Measurements from ENCODE around the gene STAC2.

STAC2 gene

GRCh38 chr17:39231591-39232551 lies 6.1 kb upstream of the STAC2 start:
- no peak overlapping the region for H3K4me3 ChIP-seq (ENCODE audit: low read depth, low read length)
- in situ Hi-C loops (cut with HindIII; ENCODE audit: low sequenced_read_pairs) = no loop called here
- TF ChIP-seq, protein P1, sequence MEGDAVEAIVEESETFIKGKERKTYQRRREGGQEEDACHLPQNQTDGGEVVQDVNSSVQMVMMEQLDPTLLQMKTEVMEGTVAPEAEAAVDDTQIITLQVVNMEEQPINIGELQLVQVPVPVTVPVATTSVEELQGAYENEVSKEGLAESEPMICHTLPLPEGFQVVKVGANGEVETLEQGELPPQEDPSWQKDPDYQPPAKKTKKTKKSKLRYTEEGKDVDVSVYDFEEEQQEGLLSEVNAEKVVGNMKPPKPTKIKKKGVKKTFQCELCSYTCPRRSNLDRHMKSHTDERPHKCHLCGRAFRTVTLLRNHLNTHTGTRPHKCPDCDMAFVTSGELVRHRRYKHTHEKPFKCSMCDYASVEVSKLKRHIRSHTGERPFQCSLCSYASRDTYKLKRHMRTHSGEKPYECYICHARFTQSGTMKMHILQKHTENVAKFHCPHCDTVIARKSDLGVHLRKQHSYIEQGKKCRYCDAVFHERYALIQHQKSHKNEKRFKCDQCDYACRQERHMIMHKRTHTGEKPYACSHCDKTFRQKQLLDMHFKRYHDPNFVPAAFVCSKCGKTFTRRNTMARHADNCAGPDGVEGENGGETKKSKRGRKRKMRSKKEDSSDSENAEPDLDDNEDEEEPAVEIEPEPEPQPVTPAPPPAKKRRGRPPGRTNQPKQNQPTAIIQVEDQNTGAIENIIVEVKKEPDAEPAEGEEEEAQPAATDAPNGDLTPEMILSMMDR (IDR thresholded peaks at IDR 0.05; ENCODE audit: low read depth, low read length, missing control alignments) = peak; percentile 72
- DNase-seq (ENCODE audit: low read depth) = no peak

GRCh38 chr17:39231091-39231561 lies 5.4 kb upstream of the STAC2 start:
- TF ChIP-seq, protein P1 (IDR thresholded peaks at IDR 0.05; ENCODE audit: low read depth, low read length, missing control alignments) = no peak
- H3K4me3 ChIP-seq (ENCODE audit: low read depth, low read length) = no peak overlapping the region
- in situ Hi-C loops (cut with HindIII; ENCODE audit: low sequenced_read_pairs) = no loop called here
- no peak for DNase-seq (ENCODE audit: low read depth)

- in situ Hi-C loops (cut with HindIII; ENCODE audit: low sequenced_read_pairs) = no loop called here
- TF ChIP-seq, protein P1 (IDR thresholded peaks at IDR 0.05; ENCODE audit: low read depth, low read length, missing control alignments) = no peak
- no peak overlapping the region for H3K4me3 ChIP-seq (ENCODE audit: low read depth, low read length)
- DNase-seq (ENCODE audit: low read depth) = no peak
Measured at GRCh38 chr17:39230361-39230760, 4.6 kb upstream of the STAC2 start.

DNA sequence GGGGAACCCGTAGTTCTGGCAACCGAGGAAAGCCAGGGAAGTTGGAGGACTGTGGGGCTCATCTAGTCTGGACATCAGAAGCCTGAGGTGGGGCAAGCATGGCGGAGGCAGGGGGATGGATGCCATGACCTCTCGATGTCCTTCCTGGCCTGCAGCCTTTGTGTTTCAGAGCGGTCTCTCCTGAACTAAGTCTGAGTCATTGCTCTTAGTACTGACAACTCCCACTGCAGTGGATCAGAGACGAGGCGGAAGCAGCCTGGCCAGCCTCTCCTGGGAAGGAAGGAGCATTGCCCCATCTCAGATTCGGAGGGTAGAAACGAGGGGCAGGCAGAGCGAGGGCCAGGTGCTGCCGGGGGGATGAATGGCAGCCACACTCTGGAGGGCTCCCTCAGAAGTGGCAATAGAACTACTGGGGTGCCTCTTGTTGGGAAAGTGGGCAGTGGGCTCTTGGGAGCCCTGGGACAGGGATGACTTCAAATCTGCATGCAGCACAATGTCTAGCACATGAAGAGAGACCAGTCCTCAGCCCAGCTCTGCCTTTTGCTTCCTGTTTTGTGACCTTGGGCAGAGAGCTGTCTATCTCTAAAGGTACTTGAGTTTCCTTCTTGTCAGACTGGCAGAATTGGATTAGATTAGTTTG lies 3.6 kb upstream of the STAC2 start:
- TF ChIP-seq, protein P1 (IDR thresholded peaks at IDR 0.05; ENCODE audit: low read depth, low read length, missing control alignments) = no peak
- in situ Hi-C loops (cut with HindIII; ENCODE audit: low sequenced_read_pairs) = no loop called here
- H3K4me3 ChIP-seq (ENCODE audit: low read depth, low read length) = no peak overlapping the region
- DNase-seq (ENCODE audit: low read depth) = no peak

DNA sequence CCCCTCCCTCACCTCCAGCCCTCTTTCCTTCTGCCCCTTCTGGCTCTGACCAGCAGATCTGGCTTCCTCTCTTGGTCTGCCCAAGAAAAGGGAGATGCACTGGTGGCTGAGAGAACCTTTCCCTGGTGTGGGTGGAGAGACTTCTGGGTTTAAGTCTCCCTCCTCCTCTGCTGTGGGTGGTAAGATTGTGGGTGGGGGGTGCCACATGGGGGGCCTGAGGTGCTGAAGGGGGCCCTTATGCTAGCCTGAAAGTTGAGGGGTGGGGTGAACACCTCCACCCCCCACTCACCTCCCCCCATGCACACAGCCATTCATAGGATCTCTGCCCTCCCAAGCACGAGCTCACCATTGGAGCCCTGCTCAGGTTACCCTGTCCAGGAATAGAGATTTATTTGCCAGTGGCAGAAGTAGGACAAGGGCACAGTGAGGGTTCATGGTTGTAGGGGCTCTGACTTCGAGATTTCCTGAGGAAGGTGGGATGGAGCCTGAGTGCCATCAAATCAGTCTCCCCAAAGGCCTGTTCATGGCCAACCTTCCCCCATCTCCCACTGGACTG lies 1.7 kb upstream of the STAC2 start:
- in situ Hi-C loops (cut with HindIII; ENCODE audit: low sequenced_read_pairs) = no loop called here
- no peak overlapping the region for H3K4me3 ChIP-seq (ENCODE audit: low read depth, low read length)
- no peak for DNase-seq (ENCODE audit: low read depth)
- TF ChIP-seq, protein P1 (IDR thresholded peaks at IDR 0.05; ENCODE audit: low read depth, low read length, missing control alignments) = no peak

DNA sequence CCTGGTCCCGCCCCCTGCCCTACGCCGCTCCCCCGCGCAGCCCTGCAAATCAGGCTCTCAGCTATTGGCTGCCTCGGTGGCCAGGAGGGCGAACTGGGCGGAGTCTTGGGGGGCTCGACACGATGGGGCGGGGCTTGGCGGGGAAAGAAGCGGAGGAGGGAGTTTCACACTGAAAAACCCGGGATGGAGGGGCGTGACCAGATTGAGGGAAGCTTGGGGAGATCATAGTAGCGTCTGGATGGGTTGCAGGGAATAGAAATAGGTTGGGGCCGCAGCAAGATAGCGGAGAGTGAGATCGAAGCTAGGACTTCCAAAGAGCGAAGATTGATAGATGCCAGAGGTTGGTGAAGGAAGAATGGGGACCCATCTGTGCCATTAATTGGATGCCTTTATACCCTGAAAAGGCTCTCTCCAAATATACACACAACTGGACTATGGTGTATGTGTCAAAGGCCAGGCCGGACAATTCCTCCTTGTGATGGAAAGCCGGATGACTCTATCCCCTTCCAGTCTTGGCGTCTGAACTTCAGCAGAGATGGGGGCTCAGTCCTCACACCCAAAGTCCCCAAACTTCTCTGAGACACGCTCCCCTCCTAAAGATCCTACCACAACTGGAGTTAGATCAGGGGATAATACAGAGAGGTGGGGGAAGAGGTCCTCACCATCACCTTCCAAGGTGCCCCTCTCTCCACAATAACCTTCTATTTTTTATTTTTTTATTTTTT lies 376 bp upstream of the STAC2 start:
- in situ Hi-C loops (cut with HindIII; ENCODE audit: low sequenced_read_pairs) = no loop called here
- DNase-seq (ENCODE audit: low read depth) = no peak
- TF ChIP-seq, protein P1 (IDR thresholded peaks at IDR 0.05; ENCODE audit: low read depth, low read length, missing control alignments) = no peak
- peak overlapping the region; percentile 33 for H3K4me3 ChIP-seq (ENCODE audit: low read depth, low read length)
